Vagina (tissue), 2 donors: ENCODE data around the gene HSFX2. TPM values are rescaled to one million over a fixed set of nuclear protein-coding genes. Genes with fewer than 3 reads are reported as not detected.
A peak's percentile ranks its signal among the peaks of the same experiment; 100 is the strongest.
"Not testable (repeated sequence)": the region's sequence is repeated elsewhere in the genome, so short reads cannot be mapped to it uniquely, and the experiment has no call there.

Source experiments
- DNase-seq, 2 donors: peaks; one replicate each; pipeline ENCODE4 v3.0.0-alpha.2; 2017; ENCODE audit errors: extremely low spot score in 2 of 2
- H3K27ac ChIP-seq: fragments of 200-600 bp; sonication (generic); one replicate; pipeline ENCODE4 v1.5.1; 2019
- H3K27me3 ChIP-seq: fragments of 200-600 bp; sonication (generic); one replicate; pipeline ENCODE4 v1.5.1; 2019
- H3K36me3 ChIP-seq, 2 donors: fragments of 200-600 bp; sonication (generic); one replicate each; pipeline ENCODE4 v1.5.1; 2017 to 2019
- H3K4me1 ChIP-seq: fragments of 200-600 bp; sonication (generic); one replicate; pipeline ENCODE4 v1.5.1; 2019
- H3K4me3 ChIP-seq, 2 donors: fragments of 200-600 bp; sonication (generic); 1 replicate in 1 of 2; 2 replicates in 1 of 2; pipeline ENCODE4 v1.5.1; 2016 to 2019
- H3K9me3 ChIP-seq: fragments of 200-600 bp; sonication (generic); one replicate; pipeline ENCODE4 v1.5.1; 2019
- POLR2A ChIP-seq, 2 donors: fragments of 450-650 bp; IDR thresholded peaks; one replicate each; pipeline ENCODE4 v1.6.1; 2017; ENCODE audit warnings: antibody characterized with exemption in 2 of 2, mild to moderate bottlenecking in 2 of 2, moderate library complexity in 2 of 2
- POLR2AphosphoS5 ChIP-seq, 2 donors: sonication (generic); formaldehyde crosslinking; IDR thresholded peaks; one replicate each; pipeline ENCODE4 v1.9.0; 2017; ENCODE audit warnings: antibody characterized with exemption in 2 of 2, mild to moderate bottlenecking in 2 of 2, low read depth in 1 of 2; ENCODE audit not compliant: insufficient read depth in 1 of 2
- intact Hi-C: fragments of 100-400 bp; cut with DNase I; formaldehyde crosslinking; loops from one replicate; pipeline ENCODE4 v1.15.1; 2023
- total RNA-seq: library from RNA; depleted of rRNA; stranded (reverse); fragments of >200 nt; gene quantifications from one replicate; pipeline ENCODE4 v1.2.3, GENCODE V29; 2016
- TF ChIP-seq, protein P1 (sequence below), 3 experiments: fragments of 450-650 bp in 2 of 3; fragments of 200-600 bp in 1 of 3; sonication (generic) in 1 of 3; IDR thresholded peaks; one replicate each; pipeline ENCODE4 v1.5.1; 2017 to 2019; ENCODE audit warnings: antibody characterized with exemption in 3 of 3, mild to moderate bottlenecking in 2 of 3, moderate library complexity in 2 of 3

HSFX2 gene
- total RNA-seq, 1 donor from 2014 or later = not detected

GRCh38 chrX:149628280-149628679 is 33.2 kb upstream of the HSFX2 start:
- intact Hi-C loops = no loop called here
- Histone ChIP-seq H3K9me3 (no peaks in the 10 kb centered on the region), H3K4me1 (peaks cover 46% of the 10 kb centered on the region), H3K27me3 (no peaks in the 10 kb centered on the region), H3K27ac (no peak overlapping the region), H3K4me3 (no peak overlapping the region), H3K36me3 (no peaks in the 10 kb centered on the region)
- TF ChIP-seq POLR2AphosphoS5 (IDR thresholded peaks at IDR 0.05; ENCODE audit: insufficient read depth in 1 of 2, low read depth in 1 of 2) = no peak
- TF ChIP-seq, protein P1, sequence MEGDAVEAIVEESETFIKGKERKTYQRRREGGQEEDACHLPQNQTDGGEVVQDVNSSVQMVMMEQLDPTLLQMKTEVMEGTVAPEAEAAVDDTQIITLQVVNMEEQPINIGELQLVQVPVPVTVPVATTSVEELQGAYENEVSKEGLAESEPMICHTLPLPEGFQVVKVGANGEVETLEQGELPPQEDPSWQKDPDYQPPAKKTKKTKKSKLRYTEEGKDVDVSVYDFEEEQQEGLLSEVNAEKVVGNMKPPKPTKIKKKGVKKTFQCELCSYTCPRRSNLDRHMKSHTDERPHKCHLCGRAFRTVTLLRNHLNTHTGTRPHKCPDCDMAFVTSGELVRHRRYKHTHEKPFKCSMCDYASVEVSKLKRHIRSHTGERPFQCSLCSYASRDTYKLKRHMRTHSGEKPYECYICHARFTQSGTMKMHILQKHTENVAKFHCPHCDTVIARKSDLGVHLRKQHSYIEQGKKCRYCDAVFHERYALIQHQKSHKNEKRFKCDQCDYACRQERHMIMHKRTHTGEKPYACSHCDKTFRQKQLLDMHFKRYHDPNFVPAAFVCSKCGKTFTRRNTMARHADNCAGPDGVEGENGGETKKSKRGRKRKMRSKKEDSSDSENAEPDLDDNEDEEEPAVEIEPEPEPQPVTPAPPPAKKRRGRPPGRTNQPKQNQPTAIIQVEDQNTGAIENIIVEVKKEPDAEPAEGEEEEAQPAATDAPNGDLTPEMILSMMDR (IDR thresholded peaks at IDR 0.05) = no peak
- TF ChIP-seq POLR2A (IDR thresholded peaks at IDR 0.05) = no peak
- DNase-seq = no peak

- H3K36me3 ChIP-seq, H3K9me3 ChIP-seq, H3K4me3 ChIP-seq, H3K27me3 ChIP-seq, H3K27ac ChIP-seq, intact Hi-C loops, DNase-seq: not testable (repeated sequence)
- peaks cover 41% of the 10 kb centered on the region for H3K4me1 ChIP-seq
These were observed 31.7 kb upstream of the HSFX2 start for GRCh38 chrX:149626829-149627228.

GRCh38 chrX:149619662-149620061 is 24.5 kb upstream of the HSFX2 start:
- H3K36me3 ChIP-seq, H3K27ac ChIP-seq, H3K9me3 ChIP-seq, intact Hi-C loops, DNase-seq, H3K4me3 ChIP-seq, H3K4me1 ChIP-seq, H3K27me3 ChIP-seq: not testable (repeated sequence)

GRCh38 chrX:149618871-149619270 is 23.8 kb upstream of the HSFX2 start:
- no peaks in the 10 kb centered on the region for H3K27me3 ChIP-seq
- no peak overlapping the region for H3K27ac ChIP-seq
- no peak overlapping the region for H3K4me3 ChIP-seq
- intact Hi-C loops = no loop called here
- TF ChIP-seq, protein P1 (IDR thresholded peaks at IDR 0.05) = no peak
- TF ChIP-seq POLR2A (IDR thresholded peaks at IDR 0.05) (no peak), POLR2AphosphoS5 (IDR thresholded peaks at IDR 0.05; ENCODE audit: insufficient read depth in 1 of 2, low read depth in 1 of 2) (no peak)
- peaks cover 1% of the 10 kb centered on the region for H3K4me1 ChIP-seq
- no peaks in the 10 kb centered on the region for H3K9me3 ChIP-seq
- H3K36me3 ChIP-seq = no peaks in the 10 kb centered on the region
- no peak for DNase-seq

DNA sequence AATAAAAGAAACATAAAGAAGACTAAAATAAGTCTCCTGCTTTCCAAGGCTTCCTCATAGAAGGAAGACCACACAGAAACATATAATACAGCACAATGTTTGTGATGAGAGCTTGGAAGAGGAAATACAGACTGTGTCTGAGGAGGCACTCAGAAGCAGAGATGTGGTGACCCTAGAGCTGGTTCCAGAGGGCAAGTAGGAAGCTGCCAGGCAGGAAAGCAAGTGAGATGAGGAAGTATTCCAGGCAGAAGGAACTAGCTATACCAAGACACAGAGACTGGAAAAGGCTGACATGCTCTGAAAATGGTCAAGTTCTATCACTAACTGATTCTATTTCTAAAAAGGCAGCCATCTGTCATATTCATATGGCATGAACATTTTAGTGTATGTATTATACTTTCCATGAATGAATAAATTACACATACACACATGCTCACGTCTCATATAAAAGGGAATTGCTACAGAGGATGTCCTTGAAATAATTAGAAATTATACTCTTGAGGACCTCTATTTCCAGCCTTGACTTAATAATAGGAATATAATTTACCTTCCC is 16.6 kb upstream of the HSFX2 start:
- intact Hi-C loops = loop anchor here (5.0 kb wide), 1 partner anchor 1069 kb away; no protein-coding TSS in a partner anchor

GRCh38 chrX:149610511-149610910 is 15.4 kb upstream of the HSFX2 start:
- Histone ChIP-seq H3K9me3 (no peaks in the 10 kb centered on the region), H3K27me3 (no peaks in the 10 kb centered on the region), H3K4me1 (no peaks in the 10 kb centered on the region), H3K27ac (no peak overlapping the region), H3K36me3 (no peaks in the 10 kb centered on the region), H3K4me3 (no peak overlapping the region)
- TF ChIP-seq POLR2AphosphoS5 (IDR thresholded peaks at IDR 0.05; ENCODE audit: insufficient read depth in 1 of 2, low read depth in 1 of 2) (no peak), POLR2A (IDR thresholded peaks at IDR 0.05) (no peak)
- TF ChIP-seq, protein P1 (IDR thresholded peaks at IDR 0.05) = no peak
- intact Hi-C loops = loop anchor here (5.0 kb wide), 1 partner anchor 1068 kb away; no protein-coding TSS in a partner anchor
- peak in 1 of 2 donors; percentile 54 for DNase-seq

More for the DNA sequence above, 16.6 kb upstream of the HSFX2 start:
- no peak for DNase-seq
- H3K4me3 ChIP-seq = no peak overlapping the region
- no peaks in the 10 kb centered on the region for H3K4me1 ChIP-seq
- H3K27ac ChIP-seq = no peak overlapping the region
- no peaks in the 10 kb centered on the region for H3K9me3 ChIP-seq
- H3K36me3 ChIP-seq = no peaks in the 10 kb centered on the region
- TF ChIP-seq, protein P1 (IDR thresholded peaks at IDR 0.05) = no peak
- TF ChIP-seq POLR2A (IDR thresholded peaks at IDR 0.05) (no peak), POLR2AphosphoS5 (IDR thresholded peaks at IDR 0.05; ENCODE audit: insufficient read depth in 1 of 2, low read depth in 1 of 2) (no peak)
- H3K27me3 ChIP-seq = no peaks in the 10 kb centered on the region
